NCI-H2171 (cell line): ENCODE measurements around the gene USP47.
A peak's percentile ranks its signal among the peaks of the same experiment; 100 is the strongest.
"Not testable (repeated sequence)": the region's sequence is repeated elsewhere in the genome, so short reads cannot be mapped to it uniquely, and the experiment has no call there.

Source experiments
- DNase-seq: peaks from one replicate; lab custom pipeline; 2025; lab: John Stamatoyannopoulos, UW

Gene USP47

GRCh38 chr11:11822946-11823345 lies 18.8 kb upstream of the USP47 start:
- DNase-seq, result no peak

GRCh38 chr11:11826260-11826659 lies 15.5 kb upstream of the USP47 start:
- no peak for DNase-seq

GRCh38 chr11:11827272-11827671 lies 14.5 kb upstream of the USP47 start:
- no peak for DNase-seq

GRCh38 chr11:11831406-11831805 lies 10.4 kb upstream of the USP47 start:
- not testable (repeated sequence) for DNase-seq

- no peak for DNase-seq
These were observed 5.0 kb upstream of the USP47 start for GRCh38 chr11:11836676-11837231.

GRCh38 chr11:11839718-11840117 lies 2.1 kb upstream of the USP47 start:
- no peak for DNase-seq

GRCh38 chr11:11841116-11841722 lies 553 bp upstream of the USP47 start:
- DNase-seq, result no peak

- DNase-seq, result peak; percentile 8
These were observed 743 bp downstream of the USP47 start for GRCh38 chr11:11842421-11843008.

GRCh38 chr11:11843211-11843621 lies 1.4 kb downstream of the USP47 start:
- no peak for DNase-seq

- DNase-seq, result no peak
These were observed 1.9 kb downstream of the USP47 start for GRCh38 chr11:11843642-11844041.

GRCh38 chr11:11844272-11844671 lies 2.5 kb downstream of the USP47 start:
- no peak for DNase-seq

- no peak for DNase-seq
These were observed 3.3 kb downstream of the USP47 start for GRCh38 chr11:11845071-11845470.

GRCh38 chr11:11845551-11845950 lies 3.8 kb downstream of the USP47 start:
- no peak for DNase-seq

GRCh38 chr11:11847082-11847481 lies 5.3 kb downstream of the USP47 start:
- no peak for DNase-seq

- no peak for DNase-seq
These were observed 7.3 kb downstream of the USP47 start for GRCh38 chr11:11848891-11849746.

- no peak for DNase-seq
These were observed 8.9 kb downstream of the USP47 start for GRCh38 chr11:11850668-11851067.

GRCh38 chr11:11856638-11857037 lies 14.9 kb downstream of the USP47 start:
- no peak for DNase-seq

- DNase-seq, result no peak
These were observed 16.0 kb downstream of the USP47 start for GRCh38 chr11:11857769-11858168.

- no peak for DNase-seq
These were observed 16.9 kb downstream of the USP47 start for GRCh38 chr11:11858676-11859075.

GRCh38 chr11:11860103-11860979 lies 18.6 kb downstream of the USP47 start:
- no peak for DNase-seq

- no peak for DNase-seq
These were observed 21.2 kb downstream of the USP47 start for GRCh38 chr11:11862999-11863398.

- no peak for DNase-seq
These were observed 22.6 kb downstream of the USP47 start for GRCh38 chr11:11864332-11864731.
